Omental fat pad (tissue), 4 donors: ENCODE results near the gene PDK4. TPM values are rescaled to one million over a fixed set of nuclear protein-coding genes. Genes with fewer than 3 reads are reported as not detected.

Experiments used
- ATAC-seq: fragments of 150-250 bp; one replicate; pipeline ENCODE4 v1.9.1; 2016; ENCODE audit warnings: mild to moderate bottlenecking, moderate library complexity; ENCODE audit not compliant: low FRiP score
- DNase-seq: peaks from one replicate; pipeline ENCODE4 v3.0.0-alpha.2; 2019; ENCODE audit warnings: low spot score
- total RNA-seq, 4 donors: library from RNA; depleted of rRNA; stranded (reverse); fragments of >200 nt; gene quantifications; one replicate each; pipeline ENCODE4 v1.1.0, GENCODE V29; 2016
- TF ChIP-seq, protein P1 (sequence below), 3 donors: fragments of 450-650 bp; IDR thresholded peaks; one replicate each; pipeline ENCODE4 v1.5.1; 2016 to 2017; ENCODE audit warnings: antibody characterized with exemption in 3 of 3, mild to moderate bottlenecking in 3 of 3, moderate library complexity in 2 of 3

Gene PDK4
- total RNA-seq, 4 donors from 2014 or later, result 511 to 996 (median 618) TPM

DNA sequence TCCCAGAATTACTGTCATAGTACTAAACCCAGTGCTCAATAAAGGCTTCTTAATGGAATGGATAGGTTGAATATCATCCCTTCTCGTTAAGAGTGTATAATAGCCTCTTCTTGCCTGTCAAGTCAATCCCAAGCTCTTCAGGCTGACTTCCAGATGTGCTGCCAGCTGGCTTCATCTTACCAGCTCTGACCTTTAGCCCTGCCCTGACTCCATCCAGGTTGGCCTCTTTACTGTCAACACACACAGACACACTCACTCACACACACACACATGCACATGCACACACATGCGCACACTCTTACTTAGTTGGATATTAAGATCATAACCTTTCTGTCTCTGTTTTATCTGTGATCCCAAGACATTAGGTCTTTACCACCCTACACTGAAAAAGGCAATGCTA lies 61.5 kb downstream of the PDK4 start:
- no peak for DNase-seq
- no peak for ATAC-seq
- TF ChIP-seq, protein P1, sequence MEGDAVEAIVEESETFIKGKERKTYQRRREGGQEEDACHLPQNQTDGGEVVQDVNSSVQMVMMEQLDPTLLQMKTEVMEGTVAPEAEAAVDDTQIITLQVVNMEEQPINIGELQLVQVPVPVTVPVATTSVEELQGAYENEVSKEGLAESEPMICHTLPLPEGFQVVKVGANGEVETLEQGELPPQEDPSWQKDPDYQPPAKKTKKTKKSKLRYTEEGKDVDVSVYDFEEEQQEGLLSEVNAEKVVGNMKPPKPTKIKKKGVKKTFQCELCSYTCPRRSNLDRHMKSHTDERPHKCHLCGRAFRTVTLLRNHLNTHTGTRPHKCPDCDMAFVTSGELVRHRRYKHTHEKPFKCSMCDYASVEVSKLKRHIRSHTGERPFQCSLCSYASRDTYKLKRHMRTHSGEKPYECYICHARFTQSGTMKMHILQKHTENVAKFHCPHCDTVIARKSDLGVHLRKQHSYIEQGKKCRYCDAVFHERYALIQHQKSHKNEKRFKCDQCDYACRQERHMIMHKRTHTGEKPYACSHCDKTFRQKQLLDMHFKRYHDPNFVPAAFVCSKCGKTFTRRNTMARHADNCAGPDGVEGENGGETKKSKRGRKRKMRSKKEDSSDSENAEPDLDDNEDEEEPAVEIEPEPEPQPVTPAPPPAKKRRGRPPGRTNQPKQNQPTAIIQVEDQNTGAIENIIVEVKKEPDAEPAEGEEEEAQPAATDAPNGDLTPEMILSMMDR (IDR thresholded peaks at IDR 0.05), result no peak

Other genes with a start within 250 kb of the PDK4 start
- 1 to 10 TPM; 1.3 to 4.3 (median 3.1) TPM for gene PON3, start 200.1 kb downstream of the PDK4 start, total RNA-seq
- 100 to 1,000 TPM in 1 of 4 donors, 10 to 100 TPM in 3; 66.5 to 113 (median 82.2) TPM for gene PON2, start 161.5 kb downstream of the PDK4 start, total RNA-seq
- gene ASB4, start 110.6 kb downstream of the PDK4 start, total RNA-seq, result under 1 TPM in 2 of 4 donors, not detected in 2; 0.12 to 0.28 TPM
- gene DYNC1I1, start 176.0 kb upstream of the PDK4 start, total RNA-seq, result 1 to 10 TPM; 1.7 to 6.8 (median 4.2) TPM